NCI-H146 (cell line): ENCODE measurements around the gene RBM43.
A peak's percentile ranks its signal among the peaks of the same experiment; 100 is the strongest.
"Not testable (repeated sequence)": the region's sequence is repeated elsewhere in the genome, so short reads cannot be mapped to it uniquely, and the experiment has no call there.

Source experiments
- DNase-seq: peaks from one replicate; lab custom pipeline; 2025; lab: John Stamatoyannopoulos, UW

RBM43 gene

DNA sequence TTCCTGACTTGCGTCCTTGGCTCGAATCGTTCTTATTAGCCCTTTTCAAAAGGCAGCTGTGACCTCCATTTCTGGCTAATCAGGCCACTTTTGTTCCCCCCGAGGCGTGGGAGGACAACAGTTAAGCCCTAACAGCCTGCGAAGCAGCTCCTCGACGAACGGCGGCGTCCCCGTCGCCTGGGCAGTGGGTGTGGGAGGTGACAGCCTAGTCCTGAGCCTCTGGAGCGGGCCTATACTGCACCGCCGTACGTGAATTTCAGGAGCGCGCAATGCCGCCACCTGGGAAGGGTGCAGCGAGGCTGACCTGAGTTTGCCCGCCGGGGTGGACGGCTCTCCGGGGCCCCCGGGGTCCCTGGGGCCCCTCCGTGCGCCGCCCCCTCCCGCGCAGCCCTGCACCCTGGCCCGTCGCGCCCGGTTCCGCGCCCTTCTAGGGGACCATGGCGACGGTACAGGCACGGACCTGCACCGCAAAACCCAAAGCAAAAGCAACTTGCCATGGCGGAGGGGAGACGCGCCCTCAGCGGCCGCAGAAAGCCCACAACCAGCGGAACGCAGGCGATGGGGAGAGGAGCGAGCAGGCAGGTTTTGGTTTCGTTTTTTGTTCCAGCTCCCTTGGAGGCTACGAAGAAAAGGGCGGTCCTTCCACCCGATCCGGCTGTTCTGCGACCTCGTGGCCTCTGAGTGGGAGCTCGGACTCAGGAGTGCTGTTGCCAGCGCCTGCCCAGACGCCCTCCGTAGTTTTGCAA, at the start of gene RBM43:
Gene RBM43 (minus strand): TSS at position 633 of the 746 bp plus-strand sequence. CDS start 136 bp downstream, at position 497.
- peak; percentile 44 for DNase-seq

DNA sequence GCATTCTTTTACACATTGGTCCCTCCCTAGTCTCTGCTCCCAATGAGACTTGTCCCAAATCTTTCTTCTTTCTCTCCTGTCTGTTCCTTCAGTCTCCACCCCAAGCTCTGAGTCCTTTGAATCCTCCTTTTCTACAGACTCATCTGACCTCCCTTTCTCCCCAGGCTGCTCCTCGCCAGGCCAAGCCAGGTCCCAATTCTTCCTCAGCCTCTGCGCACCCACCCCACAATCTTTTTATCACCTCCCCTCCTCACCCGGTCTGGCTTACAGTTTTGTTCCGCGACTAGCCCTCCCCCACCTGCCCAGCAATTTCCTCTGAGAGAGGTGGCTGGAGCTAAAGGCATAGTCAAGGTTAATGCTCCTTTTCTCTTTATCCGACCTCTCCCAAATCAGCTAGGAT, 48.6 kb upstream of the RBM43 start:
- DNase-seq, result not testable (repeated sequence)

DNA sequence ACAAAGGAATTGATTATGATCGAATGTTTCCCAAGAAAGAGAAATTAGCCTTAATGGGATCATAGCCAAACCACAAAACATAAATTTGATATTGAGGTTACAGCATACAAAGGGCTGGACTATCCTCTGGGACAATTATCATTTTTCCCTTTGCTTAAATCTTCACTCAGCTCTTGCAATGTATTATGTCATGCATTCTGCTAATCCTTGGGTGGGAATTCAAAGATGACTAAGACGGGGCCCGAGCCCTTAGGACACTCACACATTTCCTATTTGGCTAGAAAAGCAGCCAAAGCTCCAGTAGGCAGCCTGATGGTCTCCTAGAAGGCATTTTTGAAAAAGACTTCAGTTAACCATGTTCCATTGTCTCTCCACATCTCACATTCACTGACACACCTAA, 45.0 kb upstream of the RBM43 start:
- no peak for DNase-seq

DNA sequence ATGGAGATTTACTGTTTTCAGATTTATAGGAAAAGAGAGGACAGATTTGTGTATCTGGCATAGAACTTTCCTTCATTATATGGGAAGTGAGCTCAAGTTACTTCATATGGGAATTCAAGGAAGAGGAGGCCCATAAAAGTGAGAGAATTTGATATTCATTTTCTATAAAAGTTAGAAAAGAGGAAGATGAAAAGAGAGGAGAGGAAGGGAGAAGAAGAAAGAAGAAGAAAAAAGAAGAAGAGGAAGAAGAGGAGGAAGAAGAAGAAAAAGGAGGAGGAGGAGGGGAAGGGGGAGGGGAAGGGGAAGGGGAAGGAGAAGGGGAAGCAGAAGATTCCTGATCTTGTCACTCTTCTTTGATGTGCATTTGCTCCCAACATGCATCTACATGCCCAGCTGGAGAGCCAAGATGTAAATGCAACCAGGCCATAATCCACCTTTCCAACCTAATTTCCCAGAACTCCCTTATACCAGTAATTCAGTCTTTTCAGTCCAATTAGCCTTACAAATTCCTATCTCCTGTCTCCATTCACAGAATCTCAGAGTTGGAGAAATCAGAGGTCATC, 43.5 kb upstream of the RBM43 start:
- DNase-seq, result no peak

DNA sequence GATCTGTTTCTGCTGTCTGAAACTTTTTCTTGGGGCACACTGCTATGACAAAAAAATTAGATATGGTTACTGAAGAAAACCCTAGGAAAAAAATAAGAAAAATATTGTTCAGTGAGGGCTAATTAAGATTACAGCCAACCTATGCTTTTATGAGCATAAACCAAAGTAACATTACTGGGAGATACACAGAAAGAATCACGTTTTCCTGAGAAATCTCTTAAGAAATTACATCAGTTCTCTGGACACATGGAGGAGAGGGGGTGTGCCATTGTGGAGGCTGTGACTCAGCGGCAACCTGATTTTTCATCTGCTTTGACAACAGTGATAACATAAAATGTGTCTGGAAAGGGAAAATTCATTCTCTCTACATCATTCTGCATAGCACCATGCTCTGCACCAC, 41.2 kb upstream of the RBM43 start:
- DNase-seq, result no peak

DNA sequence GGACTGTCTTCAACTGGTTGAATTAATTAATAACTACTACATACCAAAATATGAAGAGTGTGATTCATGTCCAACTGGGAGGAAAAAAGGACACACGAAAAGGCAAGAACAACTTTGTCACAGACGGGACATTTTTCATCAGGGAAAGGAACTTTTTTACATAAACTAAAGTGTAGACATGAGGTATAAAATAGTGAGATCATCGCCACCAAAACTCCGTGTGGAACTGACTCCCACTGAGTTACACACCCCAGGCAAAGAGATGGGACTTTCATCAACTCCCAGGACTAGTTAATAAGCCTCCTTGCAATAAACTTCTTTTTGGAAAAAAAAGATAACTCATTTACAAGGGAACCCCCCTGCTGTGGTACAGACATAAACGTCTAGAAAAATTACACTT, 40.7 kb upstream of the RBM43 start:
- no peak for DNase-seq

DNA sequence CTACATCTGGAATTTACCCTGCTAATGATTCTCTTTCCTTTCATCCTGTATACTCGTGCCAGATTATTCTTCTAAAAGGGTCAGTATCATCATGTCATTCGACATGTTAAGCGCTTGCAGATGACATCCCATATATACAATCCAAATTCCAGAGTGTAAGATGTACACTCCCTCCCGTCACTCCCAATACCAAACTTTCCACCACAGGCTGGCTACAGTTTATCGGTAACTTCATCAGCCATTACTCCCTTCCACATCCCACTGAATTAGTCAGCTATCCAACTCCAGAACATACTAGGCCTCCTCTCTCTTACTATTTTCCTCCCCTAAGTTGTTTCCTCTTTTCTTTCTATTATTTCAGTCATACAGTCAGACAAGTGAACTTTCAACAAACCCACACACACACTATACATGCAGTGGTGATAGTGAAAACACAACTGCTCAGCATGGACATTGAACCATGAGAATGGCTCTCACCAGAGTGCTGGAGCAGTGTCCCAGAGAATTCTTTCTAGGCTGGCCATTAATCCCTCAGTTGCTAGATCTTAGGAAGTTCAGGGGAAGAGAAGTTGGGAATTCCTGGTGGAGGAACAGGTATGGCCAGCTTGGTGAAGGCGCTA, 38.4 kb upstream of the RBM43 start:
- DNase-seq, result no peak

DNA sequence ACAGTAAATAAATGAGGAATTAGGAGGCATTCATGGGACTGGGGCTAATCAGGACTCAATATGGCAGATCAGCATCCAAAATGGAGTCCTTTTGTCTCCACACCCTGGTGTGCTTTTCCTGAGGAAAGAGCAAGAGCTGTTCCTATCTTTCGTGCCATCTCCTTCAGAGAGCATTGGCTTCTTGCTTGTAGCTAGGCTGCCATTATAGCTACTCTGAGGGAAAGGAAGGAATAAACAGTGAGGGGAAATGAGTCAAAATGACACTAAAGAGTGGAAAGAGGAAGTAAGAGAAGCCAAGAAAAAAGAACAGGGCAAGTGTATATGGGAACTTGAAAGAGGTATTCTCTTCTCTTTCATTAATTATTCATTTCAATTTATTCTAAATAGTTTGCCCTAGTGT, 36.2 kb upstream of the RBM43 start:
- DNase-seq, result no peak

DNA sequence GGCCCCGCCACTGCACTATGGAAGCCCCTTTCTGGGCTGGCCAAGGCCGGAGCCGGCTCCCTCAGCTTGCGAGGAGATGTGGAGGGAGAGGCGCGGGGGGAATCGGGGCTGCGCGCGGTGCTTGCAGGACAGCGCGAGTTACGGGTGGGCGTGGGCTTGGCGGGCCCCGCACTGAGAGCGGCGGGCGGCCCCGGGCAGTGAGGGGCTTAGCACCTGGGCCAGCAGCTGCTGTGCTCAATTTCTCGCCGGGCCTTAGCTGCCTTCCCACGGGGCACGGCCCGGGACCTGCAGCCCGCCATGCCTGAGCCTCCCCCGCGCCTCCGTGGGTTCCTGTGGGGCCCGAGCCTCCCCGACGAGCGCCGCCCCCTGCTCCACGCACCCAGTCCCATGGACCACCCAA, 34.3 kb upstream of the RBM43 start:
- DNase-seq, result not testable (repeated sequence)

DNA sequence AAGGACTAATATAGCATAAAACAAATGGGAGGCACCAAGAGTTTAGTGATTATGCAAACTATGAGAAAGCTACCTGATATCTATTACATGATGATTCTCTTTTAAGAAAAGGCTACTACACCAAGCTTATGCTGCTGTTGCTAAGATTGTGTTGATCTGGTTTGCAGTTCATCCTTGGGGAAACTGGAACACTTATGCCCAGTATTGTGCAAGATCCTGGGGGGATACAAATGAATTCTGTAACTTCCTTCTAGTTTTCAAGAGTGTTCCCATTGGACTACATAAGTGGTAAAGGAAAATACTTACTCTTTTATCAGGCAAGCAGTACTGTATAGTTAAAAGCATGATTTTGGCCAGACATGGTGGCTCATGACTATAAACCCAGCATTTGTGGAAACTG, 30.9 kb upstream of the RBM43 start:
- DNase-seq, result no peak

DNA sequence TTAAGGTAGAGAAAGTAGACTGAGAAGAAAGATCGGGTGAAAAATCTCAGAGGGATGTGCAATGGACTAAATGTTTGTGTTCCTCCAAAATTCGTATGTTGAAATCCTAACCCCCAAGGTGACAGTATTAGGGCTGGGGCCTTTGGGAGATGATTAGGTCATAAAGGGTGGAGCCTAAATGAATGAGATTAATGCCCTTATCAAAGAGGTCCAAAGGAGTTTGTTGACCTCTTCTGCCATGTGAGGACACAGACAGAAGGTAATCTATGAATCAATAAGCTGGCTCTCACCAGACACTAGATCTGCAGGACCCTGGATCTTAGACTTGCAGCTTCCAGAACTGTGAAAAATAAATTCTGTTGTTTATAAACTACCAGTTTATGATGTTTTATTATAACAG, 30.5 kb upstream of the RBM43 start:
- no peak for DNase-seq

DNA sequence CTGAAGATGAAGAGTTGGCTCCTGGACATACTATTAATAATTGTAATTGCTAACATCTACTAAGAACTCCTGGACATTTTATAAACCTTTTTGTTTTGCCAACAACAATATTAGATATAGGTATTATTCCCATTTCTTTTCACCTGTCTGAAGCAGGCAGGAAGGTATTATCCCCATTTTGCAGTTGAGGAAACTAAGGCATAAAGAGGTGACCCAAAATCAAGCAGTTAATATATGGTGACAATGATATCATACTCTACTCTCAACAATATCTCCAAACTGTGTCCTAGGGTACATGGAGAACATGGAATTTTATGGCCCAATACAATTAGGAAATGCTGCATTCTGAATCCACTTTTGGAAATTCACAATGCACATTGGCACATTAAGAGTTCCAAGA, 29.6 kb upstream of the RBM43 start:
- no peak for DNase-seq

DNA sequence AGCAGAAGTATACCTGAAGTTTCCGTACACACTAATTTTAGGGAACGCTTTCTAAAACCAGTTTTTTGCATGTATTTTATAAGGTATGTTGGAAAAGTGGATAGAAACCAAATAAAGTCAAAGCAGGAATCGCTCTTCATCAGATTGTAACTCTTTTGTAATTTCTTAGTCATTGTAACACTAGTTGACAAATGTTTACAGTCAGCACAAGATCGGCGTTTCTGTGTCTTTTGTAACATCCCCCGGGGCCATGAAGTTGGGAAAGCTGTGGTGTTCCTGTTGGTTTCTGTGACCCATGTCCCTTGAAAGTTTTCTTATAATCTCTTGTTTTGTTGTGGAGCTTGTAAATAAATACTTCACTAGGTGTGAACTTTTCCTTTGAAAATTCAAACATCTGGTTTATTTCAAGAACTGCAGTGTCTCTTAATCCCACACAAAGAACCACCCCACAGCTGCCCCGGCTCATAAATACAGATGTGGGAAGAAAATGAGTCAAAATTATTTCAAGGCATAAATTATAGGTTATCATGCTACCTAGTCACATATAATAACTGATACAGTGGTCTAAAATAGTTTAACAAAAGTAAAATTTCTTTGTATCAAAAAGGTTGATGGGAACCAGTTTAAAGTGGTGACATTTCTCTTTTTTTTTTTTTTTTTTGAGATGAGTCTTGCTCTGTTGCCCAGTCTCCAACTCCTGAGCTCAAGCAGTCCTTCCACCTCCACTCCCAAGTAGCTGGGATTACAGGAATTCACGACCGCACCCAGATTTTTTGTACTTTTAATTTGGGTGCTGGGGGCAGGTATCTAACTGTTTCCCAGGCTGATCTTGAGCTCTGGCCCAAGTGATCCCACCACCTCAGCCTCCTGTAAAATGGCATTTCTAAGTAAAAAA, 28.6 kb upstream of the RBM43 start:
- DNase-seq, result no peak

DNA sequence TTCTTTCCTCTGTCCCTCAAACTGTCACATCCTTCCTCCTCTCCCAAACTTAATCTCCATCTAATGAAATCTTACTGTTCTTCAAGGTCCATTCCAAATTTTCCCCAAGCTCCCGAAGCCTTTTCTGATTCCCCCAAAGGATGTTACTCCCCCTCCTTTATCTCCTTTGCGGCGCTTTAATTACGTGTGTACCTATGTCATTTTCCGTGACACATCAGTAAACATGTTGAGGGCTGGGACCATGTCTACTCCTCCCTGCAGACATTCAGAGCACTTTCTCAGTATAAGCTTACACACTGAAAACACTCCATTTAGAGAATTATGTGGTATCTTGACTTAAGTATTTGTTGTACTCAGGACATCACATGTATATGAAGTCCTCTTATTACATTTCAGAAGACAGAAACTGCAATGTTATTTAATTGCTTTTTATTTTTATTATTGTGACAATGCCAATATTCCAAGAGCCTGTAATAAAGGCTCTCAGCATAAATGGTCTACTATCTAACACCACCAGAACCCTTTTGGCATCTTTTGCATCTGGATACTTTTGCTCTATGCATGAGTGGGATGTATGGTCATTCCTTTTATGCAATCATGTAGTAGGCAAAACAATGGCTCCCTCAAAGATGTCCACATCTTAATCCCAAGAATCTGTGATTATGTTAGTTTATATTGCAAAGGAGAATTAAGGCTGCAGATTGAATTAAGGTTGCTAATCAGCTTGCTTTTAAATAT, 26.0 kb upstream of the RBM43 start:
- no peak for DNase-seq

DNA sequence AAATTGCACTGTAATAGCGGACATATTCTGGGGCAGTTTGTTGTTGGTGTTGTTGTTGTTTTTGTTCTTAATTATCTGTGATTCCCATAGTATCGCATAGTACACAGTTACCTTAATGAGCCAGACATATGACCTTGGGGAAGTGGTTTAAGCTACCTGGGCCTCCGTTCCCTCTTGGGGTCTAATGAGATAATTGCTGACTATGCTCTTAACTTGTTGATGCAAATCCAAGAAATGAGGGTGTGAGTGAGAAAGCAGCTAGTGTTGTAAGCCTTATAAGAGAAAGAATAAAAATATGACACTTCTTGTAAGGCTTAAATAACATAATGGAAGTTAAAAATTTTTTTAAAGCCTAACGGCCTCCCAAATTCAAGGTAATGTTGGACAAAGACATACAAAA, 20.7 kb upstream of the RBM43 start:
- no peak for DNase-seq

DNA sequence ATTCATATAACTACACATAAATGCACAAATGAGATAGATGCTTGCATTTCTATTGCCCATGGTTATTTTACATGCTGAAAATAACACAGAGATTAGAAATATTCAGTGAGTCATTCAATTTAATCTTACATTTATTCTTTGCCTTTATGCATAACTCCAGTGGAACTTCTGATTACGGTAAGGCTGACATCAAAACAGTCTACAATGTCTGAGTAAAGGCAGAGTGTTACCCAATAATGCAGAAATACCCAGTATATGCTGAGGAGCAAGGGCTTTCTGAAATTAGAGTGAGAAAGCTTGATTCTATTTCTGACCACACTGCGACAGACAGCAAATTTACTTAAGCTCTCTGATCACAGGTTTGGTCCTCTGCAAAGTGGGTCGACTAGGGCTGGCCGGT, 18.6 kb upstream of the RBM43 start:
- no peak for DNase-seq

DNA sequence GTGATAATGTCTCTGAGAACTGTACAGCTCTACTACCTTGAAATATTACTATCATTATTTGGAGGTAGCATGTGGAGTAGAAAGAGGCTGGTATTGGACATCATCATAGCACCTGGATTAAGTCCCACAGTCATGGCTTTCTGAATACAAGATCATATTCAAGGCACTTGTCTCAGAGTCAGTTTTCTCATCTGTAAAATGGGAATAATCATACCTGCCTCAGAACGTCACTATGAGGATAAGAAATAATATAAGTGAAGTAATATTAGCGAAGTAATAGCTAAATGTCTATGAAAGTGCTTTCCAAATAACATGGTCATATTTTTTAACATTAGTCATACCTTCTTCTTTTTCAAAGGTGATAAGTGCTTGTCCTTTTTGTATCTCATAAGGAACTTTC, 16.8 kb upstream of the RBM43 start:
- DNase-seq, result no peak

DNA sequence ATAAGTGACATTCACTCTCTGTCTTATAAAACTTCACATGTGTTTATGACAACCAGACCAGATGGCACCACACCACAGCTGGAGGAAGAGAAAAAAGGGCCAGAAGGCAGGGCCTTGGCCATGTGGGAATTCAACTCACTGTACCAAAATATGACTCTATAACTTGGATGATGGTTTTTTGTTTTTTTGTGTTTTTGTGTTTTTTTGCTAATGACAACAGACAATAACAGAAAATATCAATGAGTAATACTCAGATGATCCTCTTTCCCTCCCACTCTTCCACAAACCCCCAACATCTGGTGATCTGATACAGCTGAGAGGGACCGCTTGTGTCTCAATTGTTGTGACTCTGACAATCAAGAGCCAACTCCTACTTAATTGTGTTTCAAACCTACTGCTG, 15.4 kb upstream of the RBM43 start:
- DNase-seq, result no peak

DNA sequence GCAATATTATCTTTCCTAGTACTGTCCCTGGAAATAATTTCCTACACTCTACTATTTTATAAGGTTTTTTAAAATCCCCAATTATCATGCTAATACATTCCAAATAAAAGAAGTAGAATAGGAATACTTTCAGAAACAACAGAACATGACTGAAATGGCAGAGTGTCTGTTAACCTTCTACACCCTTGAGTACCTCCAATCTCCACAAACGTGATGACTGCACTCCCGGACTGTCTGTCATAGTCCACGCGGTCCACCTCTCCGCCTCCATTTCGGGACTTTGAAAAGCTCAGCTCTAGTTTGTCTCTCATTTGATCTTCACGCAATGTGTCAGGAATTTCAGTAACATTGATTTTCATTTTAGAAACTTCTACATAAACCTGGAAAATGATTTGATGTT, 13.6 kb upstream of the RBM43 start:
- no peak for DNase-seq

DNA sequence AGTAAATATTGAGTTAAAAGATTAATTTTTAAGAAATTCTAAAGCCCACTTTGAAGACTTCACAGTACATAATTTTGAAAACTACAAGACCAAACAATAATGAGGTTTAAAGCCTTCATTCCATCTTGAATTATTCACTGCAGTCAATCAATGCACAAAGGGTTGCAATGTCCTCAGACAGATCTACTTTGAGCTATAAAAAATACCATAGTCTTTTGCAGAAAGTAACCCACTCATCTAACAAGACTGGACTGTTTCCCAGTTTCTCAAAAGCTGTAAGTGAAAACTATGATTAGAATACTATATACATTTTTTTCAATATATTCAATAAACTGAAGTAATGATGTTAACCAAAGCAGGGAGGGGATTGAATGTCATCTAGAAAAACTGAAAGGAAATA, 10.2 kb upstream of the RBM43 start:
- DNase-seq, result no peak

DNA sequence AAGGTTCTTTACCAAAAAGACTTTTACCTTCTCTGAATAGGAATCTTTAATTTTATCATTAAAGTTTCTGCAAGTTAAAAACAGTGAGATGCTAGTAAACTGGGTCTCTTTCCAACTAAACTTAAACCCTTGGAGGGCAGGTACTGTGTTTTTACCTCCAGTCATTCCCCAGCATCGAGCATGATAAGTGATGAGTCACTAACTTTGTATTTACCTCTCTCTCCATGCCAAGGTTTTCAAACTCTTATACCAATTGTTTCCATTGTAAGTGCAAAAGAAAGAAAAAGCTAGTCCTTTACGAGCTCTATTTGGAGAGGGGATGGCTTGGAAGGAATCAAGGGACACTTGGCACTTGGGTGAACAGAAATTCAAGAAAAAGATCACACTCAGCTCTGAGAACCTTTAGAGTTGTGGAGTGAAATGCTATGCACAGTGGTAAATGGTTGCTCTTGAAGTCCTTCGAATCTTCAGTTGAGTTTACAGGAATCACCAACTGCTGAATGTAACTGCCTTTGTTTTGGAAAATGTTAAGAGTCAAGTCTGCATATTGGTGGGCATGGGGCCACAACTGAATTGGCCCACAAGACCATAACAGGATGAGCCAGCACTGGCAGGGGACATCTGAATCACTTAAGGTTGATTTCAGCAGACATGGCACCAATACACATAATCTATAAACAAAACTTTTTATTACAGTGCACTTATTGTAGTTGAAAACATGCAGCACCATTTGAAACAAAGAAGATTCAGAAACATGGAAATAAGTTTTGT, 8.3 kb upstream of the RBM43 start:
- DNase-seq, result no peak
